Skeletal muscle satellite cell (primary cell): ENCODE results near the gene SMAD6.

Source experiments
- H3K27me3 ChIP-seq: 2 replicates; pipeline ENCODE4 v1.7.0; 2013; ENCODE audit warnings: low read length; ENCODE audit not compliant: control insufficient read depth, insufficient read depth
- H3K36me3 ChIP-seq: 2 replicates; pipeline ENCODE4 v1.7.0; 2013; ENCODE audit warnings: mild to moderate bottlenecking, control low read depth, low read length; ENCODE audit not compliant: insufficient read depth
- H3K4me1 ChIP-seq: 2 replicates; pipeline ENCODE4 v1.7.0; 2013; ENCODE audit warnings: low read length; ENCODE audit not compliant: control insufficient read depth, insufficient read depth
- H3K4me2 ChIP-seq: 2 replicates; pipeline ENCODE4 v1.7.0; 2013; ENCODE audit warnings: mild to moderate bottlenecking, low read length
- H3K4me3 ChIP-seq: 2 replicates; pipeline ENCODE4 v1.7.0; 2013; ENCODE audit warnings: low read length
- H3K9ac ChIP-seq: 2 replicates; pipeline ENCODE4 v1.7.0; 2013; ENCODE audit warnings: mild to moderate bottlenecking, low read depth, low read length, moderate library complexity
- H3K9me3 ChIP-seq: replicated peaks from 2 replicates; pipeline ENCODE4 v1.7.0; 2013; ENCODE audit warnings: mild to moderate bottlenecking, control low read depth, low read length

SMAD6 gene

GRCh38 chr15:66659384-66659783 lies 42.7 kb upstream of the SMAD6 start:
- Histone ChIP-seq H3K27me3 (no peaks in the 10 kb centered on the region), H3K9me3 (no peaks in the 10 kb centered on the region), H3K4me3 (no peak overlapping the region), H3K9ac (no peak overlapping the region), H3K36me3 (no peaks in the 10 kb centered on the region), H3K4me1 (peaks cover 4% of the 10 kb centered on the region), H3K4me2 (no peak overlapping the region)

- no peak overlapping the region for H3K9ac ChIP-seq
- no peaks in the 10 kb centered on the region for H3K27me3 ChIP-seq
- H3K36me3 ChIP-seq: no peaks in the 10 kb centered on the region
- no peaks in the 10 kb centered on the region for H3K4me1 ChIP-seq
- H3K4me3 ChIP-seq: no peak overlapping the region
- no peaks in the 10 kb centered on the region for H3K9me3 ChIP-seq
- H3K4me2 ChIP-seq: no peak overlapping the region
These were observed 40.5 kb upstream of the SMAD6 start for GRCh38 chr15:66661432-66662096.

GRCh38 chr15:66662522-66662921 lies 39.5 kb upstream of the SMAD6 start:
- H3K4me3 ChIP-seq: no peak overlapping the region
- H3K27me3 ChIP-seq: no peaks in the 10 kb centered on the region
- no peaks in the 10 kb centered on the region for H3K9me3 ChIP-seq
- H3K36me3 ChIP-seq: no peaks in the 10 kb centered on the region
- H3K4me1 ChIP-seq: no peaks in the 10 kb centered on the region
- no peak overlapping the region for H3K9ac ChIP-seq
- H3K4me2 ChIP-seq: no peak overlapping the region

GRCh38 chr15:66663664-66664063 lies 38.4 kb upstream of the SMAD6 start:
- Histone ChIP-seq H3K4me2 (no peak overlapping the region), H3K9me3 (no peaks in the 10 kb centered on the region), H3K27me3 (no peaks in the 10 kb centered on the region), H3K4me1 (no peaks in the 10 kb centered on the region), H3K4me3 (no peak overlapping the region), H3K9ac (no peak overlapping the region), H3K36me3 (no peaks in the 10 kb centered on the region)

GRCh38 chr15:66670175-66670574 lies 31.9 kb upstream of the SMAD6 start:
- Histone ChIP-seq H3K9ac (no peak overlapping the region), H3K27me3 (peaks cover 22% of the 10 kb centered on the region), H3K4me3 (no peak overlapping the region), H3K9me3 (no peaks in the 10 kb centered on the region), H3K4me1 (no peaks in the 10 kb centered on the region), H3K36me3 (no peaks in the 10 kb centered on the region), H3K4me2 (no peak overlapping the region)

- no peak overlapping the region for H3K4me2 ChIP-seq
- no peaks in the 10 kb centered on the region for H3K36me3 ChIP-seq
- no peak overlapping the region for H3K9ac ChIP-seq
- no peak overlapping the region for H3K4me3 ChIP-seq
- peaks cover 22% of the 10 kb centered on the region for H3K27me3 ChIP-seq
- no peaks in the 10 kb centered on the region for H3K9me3 ChIP-seq
- H3K4me1 ChIP-seq: no peaks in the 10 kb centered on the region
These were observed 31.1 kb upstream of the SMAD6 start for GRCh38 chr15:66670762-66671580.

- Histone ChIP-seq H3K9me3 (no peaks in the 10 kb centered on the region), H3K4me1 (no peaks in the 10 kb centered on the region), H3K9ac (no peak overlapping the region), H3K4me2 (no peak overlapping the region), H3K4me3 (no peak overlapping the region), H3K27me3 (peaks cover 22% of the 10 kb centered on the region), H3K36me3 (no peaks in the 10 kb centered on the region)
These were observed 29.2 kb upstream of the SMAD6 start for GRCh38 chr15:66672867-66673266.

GRCh38 chr15:66673410-66674322 lies 28.4 kb upstream of the SMAD6 start:
- Histone ChIP-seq H3K9ac (no peak overlapping the region), H3K4me1 (no peaks in the 10 kb centered on the region), H3K4me2 (no peak overlapping the region), H3K4me3 (no peak overlapping the region), H3K9me3 (no peaks in the 10 kb centered on the region), H3K36me3 (no peaks in the 10 kb centered on the region), H3K27me3 (peaks cover 22% of the 10 kb centered on the region)

- Histone ChIP-seq H3K9ac (no peak overlapping the region), H3K4me3 (no peak overlapping the region), H3K36me3 (no peaks in the 10 kb centered on the region), H3K9me3 (no peaks in the 10 kb centered on the region), H3K4me2 (no peak overlapping the region), H3K4me1 (no peaks in the 10 kb centered on the region), H3K27me3 (peaks cover 16% of the 10 kb centered on the region)
These were observed 27.3 kb upstream of the SMAD6 start for GRCh38 chr15:66674756-66675155.

- H3K9me3 ChIP-seq: no peaks in the 10 kb centered on the region
- H3K9ac ChIP-seq: no peak overlapping the region
- no peak overlapping the region for H3K4me3 ChIP-seq
- no peaks in the 10 kb centered on the region for H3K4me1 ChIP-seq
- no peak overlapping the region for H3K4me2 ChIP-seq
- peaks cover 9% of the 10 kb centered on the region for H3K27me3 ChIP-seq
- H3K36me3 ChIP-seq: no peaks in the 10 kb centered on the region
These were observed 26.6 kb upstream of the SMAD6 start for GRCh38 chr15:66675446-66675845.

- Histone ChIP-seq H3K9me3 (peaks cover 2% of the 10 kb centered on the region), H3K36me3 (no peaks in the 10 kb centered on the region), H3K27me3 (peaks cover 4% of the 10 kb centered on the region), H3K4me3 (no peak overlapping the region), H3K4me1 (no peaks in the 10 kb centered on the region), H3K4me2 (no peak overlapping the region), H3K9ac (no peak overlapping the region)
These were observed 24.7 kb upstream of the SMAD6 start for GRCh38 chr15:66677336-66677735.
